Measurements from ENCODE around the gene CCNI.
"Not testable (repeated sequence)": the region's sequence is repeated elsewhere in the genome, so short reads cannot be mapped to it uniquely, and the experiment has no call there.

The CCNI gene

DNA sequence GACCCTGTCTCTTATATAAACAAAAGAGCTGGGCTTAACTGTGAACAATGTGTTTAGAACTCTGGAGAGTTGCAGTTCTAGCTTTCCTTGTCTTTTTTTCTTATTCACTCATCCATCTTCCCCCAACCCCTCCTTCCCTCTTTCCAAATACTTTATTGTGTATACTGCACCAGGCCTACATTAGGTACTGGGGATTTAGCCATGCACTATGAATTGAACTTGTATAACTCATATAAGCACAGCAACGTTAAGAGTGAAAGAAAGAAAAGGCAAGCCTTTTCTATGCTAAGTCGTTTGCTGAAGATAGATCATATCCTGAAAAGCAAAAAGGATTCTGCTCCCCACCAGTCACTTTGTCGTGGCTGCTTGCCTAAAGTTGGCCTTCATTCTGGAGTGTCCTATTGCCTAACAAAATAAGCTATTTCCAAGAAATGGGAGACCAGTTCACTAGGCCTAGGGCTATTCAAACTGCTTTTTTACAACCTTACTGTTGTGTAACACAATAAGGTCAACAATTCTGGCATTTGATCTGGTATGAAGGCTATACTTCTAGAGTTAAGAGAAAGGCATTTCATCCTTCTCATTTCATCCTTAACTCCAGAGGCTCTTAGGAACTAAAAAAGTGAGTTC is 32.2 kb downstream of the CCNI start:
- DNase-seq (ENCODE audit: extremely low spot score, insufficient read length, low read depth) (no peak), FAIRE-seq (no peak)

DNA sequence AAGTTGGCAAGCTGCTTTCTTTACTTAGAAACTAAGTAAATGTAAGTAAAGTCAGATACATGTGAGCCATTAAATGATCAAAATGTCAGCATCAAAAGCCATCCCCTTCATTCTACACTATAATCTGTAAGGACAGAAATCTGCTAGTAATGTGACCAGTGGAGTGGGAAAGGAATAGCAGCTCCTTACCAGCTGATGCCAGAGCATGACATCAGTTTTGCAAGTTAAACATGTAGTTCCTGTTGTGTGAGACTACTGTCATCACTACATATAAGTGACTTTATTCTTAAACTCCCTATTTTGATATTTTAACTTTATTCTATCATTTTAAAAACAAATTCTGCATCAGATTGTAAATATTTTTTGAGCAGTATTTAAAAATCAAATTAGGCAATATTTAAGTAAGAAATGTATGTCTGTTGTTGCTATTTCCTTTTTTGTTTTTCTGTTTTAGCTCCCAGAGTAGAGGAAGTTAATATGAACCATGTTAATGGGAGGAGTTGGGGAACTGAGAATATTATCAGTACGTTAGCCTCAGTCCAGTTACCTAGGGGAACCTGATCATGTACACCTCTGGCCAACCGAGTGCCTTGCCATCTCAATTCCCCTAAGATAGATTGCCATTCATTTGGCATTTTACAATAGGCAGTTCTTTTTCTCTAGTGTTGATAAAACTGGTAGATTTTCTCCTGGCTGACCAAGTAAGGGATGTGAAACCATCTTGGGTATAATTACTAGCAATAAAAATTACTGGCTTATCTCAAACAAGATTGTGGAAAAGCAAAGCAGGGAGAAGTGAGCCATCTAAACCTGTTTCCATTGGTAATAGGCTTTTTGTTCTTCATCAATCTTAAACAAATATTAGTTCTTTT is 34.7 kb downstream of the CCNI start:
- FAIRE-seq = no peak
- DNase-seq (ENCODE audit: extremely low spot score, insufficient read length, low read depth) = no peak

DNA sequence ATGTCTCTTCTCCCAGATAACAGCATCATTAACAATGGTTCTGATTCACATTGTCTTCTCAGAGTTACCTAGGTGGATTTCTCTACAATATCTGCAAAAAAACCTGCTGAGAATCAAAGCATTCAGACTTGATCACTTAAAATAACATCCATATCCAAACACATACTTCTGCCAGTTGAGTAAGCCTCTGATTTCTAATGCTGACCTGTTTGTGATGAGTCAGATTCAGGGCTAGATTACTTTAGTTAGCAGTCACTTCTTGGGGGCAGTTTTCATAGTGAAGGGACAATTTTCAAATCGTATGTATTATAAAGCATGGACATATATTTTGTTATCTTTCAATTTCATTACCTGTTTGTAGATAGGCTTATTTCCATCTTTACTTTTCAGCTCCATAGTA is 35.5 kb downstream of the CCNI start:
- DNase-seq (ENCODE audit: extremely low spot score, insufficient read length, low read depth) = no peak

DNA sequence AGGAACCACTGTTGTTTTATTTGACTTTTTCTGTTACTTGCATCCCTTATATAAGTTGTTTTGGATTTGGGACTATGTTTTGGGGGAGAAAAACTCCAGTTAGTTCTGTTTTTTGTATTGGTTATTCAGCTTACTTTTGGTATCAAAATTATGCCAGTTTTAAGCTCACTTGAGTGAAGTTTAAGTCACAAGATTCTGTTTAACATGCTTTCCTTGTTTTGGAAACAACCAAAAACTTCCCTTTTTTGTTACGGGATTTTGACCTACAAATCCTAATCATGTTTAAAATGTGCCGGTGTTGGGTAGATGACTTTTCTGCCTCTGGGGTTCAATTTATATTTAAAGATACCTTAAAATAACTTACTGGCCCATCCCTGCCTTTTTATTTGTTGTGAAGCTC is 36.0 kb downstream of the CCNI start:
- DNase-seq (ENCODE audit: extremely low spot score, insufficient read length, low read depth) = no peak
- no peak for FAIRE-seq

More for the DNA sequence above, 35.5 kb downstream of the CCNI start:
- FAIRE-seq = no peak

DNA sequence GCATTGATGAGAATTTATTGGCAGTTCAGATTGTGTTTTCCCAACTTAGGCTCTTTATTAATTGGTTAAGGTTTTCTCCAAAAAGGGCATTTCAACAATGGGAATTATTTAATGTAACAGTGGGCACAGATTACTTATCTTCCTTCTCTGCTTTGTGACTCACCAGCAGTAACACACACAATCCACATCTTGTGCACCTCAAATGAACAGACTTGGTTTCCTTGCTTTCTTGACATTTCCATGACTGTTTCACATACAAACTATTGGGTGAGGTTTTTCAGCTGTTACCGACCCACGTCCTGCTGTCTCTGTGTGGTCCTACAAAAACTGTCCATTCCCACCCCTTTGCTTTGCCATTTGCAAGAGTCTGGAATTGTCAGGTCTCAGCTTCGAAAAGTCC is 38.1 kb downstream of the CCNI start:
- FAIRE-seq (no peak), DNase-seq (ENCODE audit: extremely low spot score, insufficient read length, low read depth) (no peak)

DNA sequence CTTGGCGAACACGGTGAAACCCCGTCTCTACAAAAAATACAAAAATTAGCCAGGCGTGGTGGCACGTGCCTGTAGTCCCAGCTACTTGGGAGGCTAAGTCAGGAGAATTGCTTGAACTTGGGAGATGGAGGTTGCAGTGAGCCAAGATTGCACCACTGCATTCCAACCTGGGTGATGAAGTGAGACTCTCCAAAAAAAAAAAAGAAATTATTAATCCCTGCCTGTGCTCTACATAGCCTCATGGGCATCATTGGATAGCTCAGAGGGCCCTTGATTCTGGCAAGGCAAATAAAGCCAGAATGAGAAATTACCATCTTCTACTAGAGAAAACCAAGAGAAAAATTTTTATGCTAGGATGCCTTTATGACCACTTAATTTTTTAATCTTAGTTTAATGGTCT is 38.6 kb downstream of the CCNI start:
- not testable (repeated sequence) for DNase-seq (ENCODE audit: extremely low spot score, insufficient read length, low read depth); FAIRE-seq

DNA sequence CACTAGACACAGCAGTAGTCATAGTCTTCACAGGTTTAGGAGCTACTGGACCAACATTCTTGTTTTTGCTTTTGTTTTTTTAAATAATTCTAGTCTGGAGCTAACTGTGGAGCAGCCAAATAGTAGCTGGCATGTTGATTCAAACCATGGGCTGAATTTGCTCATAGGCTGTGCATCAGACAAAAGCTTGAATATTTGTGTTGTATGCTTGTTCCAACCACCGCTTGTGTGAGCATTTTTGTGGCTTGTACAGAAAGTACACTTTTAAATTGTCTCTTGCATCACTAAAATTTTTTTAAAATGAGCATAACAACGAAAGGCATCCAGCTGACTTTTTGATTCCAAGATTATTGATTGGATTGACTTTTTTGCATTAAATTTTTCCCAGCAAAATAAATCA is 39.6 kb downstream of the CCNI start:
- FAIRE-seq = no peak

DNA sequence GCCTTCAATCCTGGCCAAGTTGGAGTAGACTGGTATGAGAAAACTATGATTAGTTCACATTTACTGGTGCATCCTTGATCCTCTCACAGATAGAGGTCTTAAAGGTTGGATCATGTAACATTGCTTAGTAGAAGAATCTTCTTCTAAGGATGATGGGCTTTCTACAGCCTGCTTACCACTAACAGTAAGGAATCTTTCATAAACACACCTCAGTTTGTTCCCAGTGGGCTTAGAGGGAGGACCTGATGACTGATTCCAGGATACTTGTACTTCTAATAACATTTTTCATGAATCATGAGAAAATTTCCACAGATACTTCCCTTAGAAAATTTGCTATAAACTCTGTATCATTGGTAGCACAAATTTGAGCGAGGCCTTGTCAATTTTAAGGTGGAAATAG is 40.6 kb downstream of the CCNI start:
- FAIRE-seq (no peak), DNase-seq (ENCODE audit: extremely low spot score, insufficient read length, low read depth) (no peak)

More for the DNA sequence above, 39.6 kb downstream of the CCNI start:
- no peak for DNase-seq (ENCODE audit: extremely low spot score, insufficient read length, low read depth)

DNA sequence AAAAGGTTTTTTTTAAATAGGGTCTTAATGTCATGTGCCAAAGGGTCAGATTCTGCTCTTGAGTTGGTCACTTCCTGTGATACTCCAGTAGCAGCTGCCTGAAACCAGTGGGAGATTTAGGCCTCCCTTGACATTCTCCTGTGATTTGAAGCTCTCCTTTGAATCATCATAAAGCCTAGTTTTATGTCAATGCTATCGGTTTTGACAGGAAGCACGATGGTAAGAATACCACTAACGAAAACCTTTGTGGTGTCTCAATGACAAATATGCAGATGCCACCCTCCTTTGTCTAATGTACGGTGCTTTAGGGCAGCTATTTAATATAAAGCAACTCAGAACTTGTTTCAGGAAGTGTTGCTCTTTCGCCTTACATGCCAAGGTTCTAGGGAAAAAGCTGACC is 44.2 kb downstream of the CCNI start:
- FAIRE-seq (no peak), DNase-seq (ENCODE audit: extremely low spot score, insufficient read length, low read depth) (no peak)

DNA sequence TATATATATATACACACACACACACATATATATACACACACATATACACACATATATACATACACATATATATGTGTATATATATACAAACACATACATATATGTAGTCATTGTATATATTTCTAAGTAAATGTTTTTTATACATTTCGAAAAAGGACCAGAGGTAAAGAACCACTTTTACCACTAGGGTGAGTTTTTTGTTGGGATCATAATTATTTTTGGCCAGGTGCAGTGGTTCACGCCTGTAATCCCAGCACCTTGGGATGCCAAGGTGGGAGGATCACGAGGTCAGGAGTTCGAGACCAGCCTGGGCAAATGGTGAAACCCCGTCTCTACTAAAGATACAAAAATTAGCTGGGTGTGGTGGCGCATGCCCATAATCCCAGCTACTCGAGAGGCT is 46.0 kb downstream of the CCNI start:
- FAIRE-seq; DNase-seq (ENCODE audit: extremely low spot score, insufficient read length, low read depth): not testable (repeated sequence)

DNA sequence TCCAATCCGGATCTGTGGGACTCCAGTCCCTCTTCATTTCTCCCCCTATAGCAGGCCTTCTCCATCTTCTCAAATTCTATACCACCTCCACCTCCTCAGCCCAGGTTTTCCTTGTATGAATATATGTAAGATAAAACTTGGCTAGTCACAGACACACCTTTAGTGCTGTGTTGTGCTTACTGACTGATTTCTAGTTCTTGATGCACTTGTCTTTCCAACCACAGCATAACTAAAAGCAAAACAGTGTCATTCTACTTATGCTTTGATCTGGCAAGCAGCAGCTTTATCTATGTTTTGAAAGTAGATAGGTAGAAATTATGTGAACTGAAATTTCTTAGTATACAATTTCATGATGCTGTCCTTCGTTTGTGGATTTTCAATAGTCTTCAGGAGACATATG is 47.5 kb downstream of the CCNI start:
- FAIRE-seq (no peak), DNase-seq (ENCODE audit: extremely low spot score, insufficient read length, low read depth) (no peak)

DNA sequence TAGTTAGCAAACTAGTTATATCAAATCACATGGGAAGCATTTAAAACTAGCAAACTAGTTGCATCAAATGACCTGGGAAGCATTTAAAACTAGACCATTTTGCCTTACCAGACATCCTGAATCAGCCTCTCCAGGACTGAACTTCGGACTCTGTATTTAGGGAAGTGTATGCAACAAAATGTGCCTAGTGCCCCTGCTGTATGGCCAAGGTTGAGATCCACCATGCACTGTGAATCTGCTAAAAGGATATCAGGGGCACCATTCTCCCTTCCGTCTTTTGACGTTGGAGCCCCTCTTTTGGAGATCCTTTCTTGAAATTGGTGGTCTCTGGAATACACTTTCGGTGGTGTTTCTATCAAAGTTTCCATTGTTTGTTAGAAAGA is 49.5 kb downstream of the CCNI start:
- FAIRE-seq = no peak
- DNase-seq (ENCODE audit: extremely low spot score, insufficient read length, low read depth) = no peak

DNA sequence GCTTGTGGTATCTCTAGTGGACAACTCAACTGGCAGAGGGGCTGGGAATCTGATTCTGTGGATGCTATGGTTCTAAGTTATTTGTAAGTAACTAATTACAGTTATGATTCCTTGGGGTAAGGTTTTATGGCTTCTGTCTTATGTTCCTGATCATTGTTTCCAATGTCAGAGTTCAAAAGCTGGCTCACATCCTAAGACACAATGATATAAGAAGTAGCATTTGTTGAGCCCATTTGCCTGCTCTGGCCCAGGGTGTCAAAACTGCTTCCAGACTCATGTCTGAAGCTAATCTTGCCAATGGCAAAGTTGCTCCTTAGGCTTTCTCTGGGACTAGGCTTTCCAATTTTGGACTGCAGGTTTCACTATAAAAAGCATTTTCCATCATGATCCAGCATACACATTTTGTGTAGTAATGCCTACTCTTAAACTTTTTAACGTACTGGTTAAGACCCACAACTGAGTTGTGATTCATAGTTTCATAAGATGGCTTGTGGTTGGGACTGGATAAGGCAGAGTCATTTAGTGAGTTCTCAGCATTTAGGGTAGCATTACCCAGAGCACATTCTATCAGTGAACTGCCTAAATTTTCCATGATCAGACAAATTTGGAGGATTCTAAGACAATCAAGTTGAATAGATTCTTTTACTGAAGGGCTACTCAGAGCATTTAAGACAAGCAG is 50.0 kb downstream of the CCNI start:
- FAIRE-seq = no peak

DNA sequence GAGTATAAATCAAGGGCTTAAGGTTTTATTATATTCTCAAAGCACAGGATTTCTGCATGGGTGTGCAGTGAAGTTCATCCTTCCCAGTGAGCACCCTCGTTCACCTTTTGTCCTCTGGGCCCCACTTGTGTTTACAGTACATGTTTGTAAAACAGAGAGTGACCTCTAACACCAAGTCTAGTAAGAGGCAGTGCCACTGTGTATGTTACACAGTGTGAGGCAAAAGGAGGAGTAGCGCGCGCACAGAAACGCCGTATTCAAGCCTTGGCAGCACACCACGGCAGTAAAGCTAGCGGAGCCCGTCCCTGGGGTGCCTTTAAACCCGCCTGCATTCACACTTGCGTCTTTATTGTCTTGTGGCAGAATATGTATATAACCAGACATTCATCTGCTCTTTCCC is 51.9 kb downstream of the CCNI start:
- no peak for FAIRE-seq
- DNase-seq (ENCODE audit: extremely low spot score, insufficient read length, low read depth) = no peak

More for the DNA sequence above, 50.0 kb downstream of the CCNI start:
- peak; percentile 2 for DNase-seq (ENCODE audit: extremely low spot score, insufficient read length, low read depth)

DNA sequence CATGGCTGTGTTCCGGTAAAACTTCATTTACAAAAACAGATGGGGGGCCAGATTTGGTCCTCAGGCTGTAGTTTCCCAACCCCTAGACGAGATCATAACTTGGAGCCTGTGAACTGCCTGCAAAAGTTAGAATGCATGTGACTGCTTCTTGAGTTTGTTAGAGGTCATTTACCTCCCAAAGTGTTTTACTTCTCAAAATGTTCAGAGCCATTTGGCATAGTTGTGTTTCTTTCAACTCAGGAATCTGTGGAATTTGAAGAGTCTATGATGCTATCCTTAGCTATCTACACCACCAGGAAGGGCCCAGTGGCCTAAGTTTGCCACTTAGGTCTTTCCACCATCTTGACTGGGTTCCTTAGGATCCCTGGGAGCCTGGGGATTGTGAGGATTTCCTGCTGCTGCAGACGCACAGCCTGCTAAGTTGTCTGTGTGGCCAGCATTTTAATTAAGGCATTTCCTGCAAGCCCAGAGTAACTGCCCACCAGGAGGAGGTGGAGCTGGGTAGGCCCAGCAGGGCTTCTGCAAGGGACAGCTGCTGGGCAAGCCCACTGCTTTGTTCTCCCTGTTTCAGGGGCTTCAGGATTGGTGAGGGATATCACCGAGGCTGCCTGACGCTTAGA is 53.1 kb downstream of the CCNI start:
- FAIRE-seq (no peak), DNase-seq (ENCODE audit: extremely low spot score, insufficient read length, low read depth) (no peak)

DNA sequence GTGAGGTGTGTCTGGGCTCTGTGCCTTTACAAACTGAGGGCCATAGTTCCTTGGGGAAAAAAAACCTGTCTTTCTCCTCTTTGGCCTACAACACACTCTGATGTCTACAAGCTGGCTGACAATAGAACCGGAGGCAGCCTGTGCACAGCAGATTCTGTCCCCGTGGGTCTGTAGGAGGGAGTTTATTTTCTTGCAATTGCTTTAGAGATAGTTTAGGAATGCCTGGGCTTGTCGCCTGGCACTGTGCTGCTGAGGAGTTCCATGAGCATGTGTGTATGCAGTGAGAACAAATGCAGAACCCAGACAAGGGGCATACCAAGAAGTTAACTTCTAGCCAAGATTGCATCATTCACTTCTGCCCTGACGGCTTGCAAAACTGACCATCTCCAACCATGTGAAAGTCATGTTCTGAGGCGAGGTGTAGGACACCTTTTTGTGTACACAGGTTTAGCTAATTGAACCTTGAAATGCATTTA is 54.1 kb downstream of the CCNI start:
- no peak for DNase-seq (ENCODE audit: extremely low spot score, insufficient read length, low read depth)
- no peak for FAIRE-seq

DNA sequence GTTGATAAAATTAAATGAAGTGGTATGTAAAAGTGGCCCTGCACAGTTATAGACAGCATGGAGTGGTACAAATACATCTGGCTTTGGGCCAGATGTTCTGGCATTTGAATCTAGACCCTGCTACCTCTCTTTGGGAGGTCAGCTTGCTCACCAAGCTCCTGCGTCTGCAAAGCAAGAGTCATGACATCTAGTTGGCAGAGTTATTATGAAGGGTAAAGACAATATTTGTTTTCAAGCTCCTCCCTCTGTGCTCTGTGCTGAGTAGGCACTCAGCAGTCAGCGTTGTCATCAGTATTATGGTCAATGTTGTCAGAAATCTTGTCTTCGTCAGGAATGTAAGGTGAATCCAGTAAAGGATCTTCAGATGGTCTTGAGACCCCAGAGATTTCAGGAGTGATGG is 55.8 kb downstream of the CCNI start:
- DNase-seq (ENCODE audit: extremely low spot score, insufficient read length, low read depth) (no peak), FAIRE-seq (no peak)

DNA sequence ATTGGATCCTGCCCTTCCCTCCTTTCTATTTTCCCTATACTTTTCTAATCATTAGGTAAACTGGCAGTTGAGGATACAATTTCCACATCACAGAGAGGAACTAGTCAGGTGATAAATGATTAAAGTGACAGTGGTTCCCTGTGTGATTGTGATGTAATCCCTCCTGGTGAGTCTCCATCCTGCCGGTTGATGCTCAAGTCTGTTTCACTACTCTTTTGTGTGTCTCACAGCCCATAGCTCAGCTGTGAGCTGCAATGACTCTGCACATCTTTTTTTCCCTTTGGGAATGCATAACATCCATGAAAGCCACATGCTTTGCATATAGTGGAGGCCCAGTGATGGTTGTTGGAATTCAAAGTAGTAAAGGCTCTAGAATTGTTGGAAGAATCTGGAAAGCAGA is 60.4 kb downstream of the CCNI start:
- FAIRE-seq (no peak), DNase-seq (ENCODE audit: extremely low spot score, insufficient read length, low read depth) (no peak)

DNA sequence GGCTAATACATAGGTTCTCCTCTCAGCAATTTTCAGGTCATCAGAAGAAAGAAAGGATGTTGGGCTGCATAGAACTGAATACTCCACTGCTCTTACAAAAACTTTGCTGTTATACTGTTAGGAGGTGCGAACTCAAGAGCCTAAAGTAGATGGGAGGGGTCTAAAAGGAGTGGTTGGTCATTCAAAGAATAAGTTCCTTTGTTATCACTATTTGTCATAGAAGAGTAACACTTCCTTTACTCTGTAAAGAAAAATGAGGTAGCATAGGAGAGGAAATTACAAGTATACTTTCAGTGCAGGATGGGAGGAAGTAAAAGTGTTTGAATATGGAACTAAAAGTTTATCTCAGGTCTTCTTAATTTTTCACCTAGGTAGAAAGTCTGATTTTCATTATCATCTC is 61.5 kb downstream of the CCNI start:
- DNase-seq (ENCODE audit: extremely low spot score, insufficient read length, low read depth) (no peak), FAIRE-seq (no peak)

DNA sequence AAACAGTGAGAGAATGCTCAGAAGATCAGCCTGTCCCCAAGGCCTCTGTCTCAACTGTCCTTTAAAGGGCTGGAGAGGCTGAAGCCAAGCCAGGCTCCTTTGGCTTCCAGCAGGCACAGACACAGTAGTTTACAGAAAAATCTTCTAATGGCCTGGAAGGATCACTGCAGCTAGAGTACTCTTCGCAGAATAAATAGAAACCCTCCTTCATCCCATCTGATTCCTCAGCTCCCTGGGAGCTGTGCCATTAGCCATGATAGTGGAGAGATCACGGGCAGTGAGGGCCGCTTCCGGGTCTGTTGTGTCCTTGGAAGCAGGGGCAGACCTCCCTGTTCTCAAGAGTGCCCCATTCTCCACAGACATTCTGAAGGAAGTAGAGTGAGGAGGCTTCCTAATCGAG is 63.1 kb downstream of the CCNI start:
- no peak for FAIRE-seq
- no peak for DNase-seq (ENCODE audit: extremely low spot score, insufficient read length, low read depth)
